Panc1 (cell line): ENCODE data around the gene PLCB4. TPM values are rescaled to one million over a fixed set of nuclear protein-coding genes. Genes with fewer than 3 reads are reported as not detected.

Experiments used
- ATAC-seq: fragments of 200-7000 bp; cut with Tn5 transposase; 2 replicates; pipeline ENCODE4 v1.9.1; 2020; ENCODE audit warnings: mild to moderate bottlenecking, moderate library complexity
- BruUV-seq: library from RNA; stranded (reverse); fragments of 400-500 nt; replicated peaks from 2 replicates; lab custom pipeline; 2021; lab: Mats Ljungman, UMichigan
- CTCF ChIA-PET: fragments of 300-600 bp; sonication (Branson Sonifier 250); formaldehyde crosslinking; loops from one replicate; lab custom pipeline; 2022; ENCODE audit warnings: antibody characterized with exemption; lab: Charles Lee
- POLR2A ChIA-PET: fragments of 300-600 bp; sonication (Branson Sonifier 250); formaldehyde crosslinking; loops from one replicate; lab custom pipeline; 2022; ENCODE audit warnings: antibody characterized with exemption; lab: Charles Lee
- DNase-seq: peaks from one replicate; pipeline ENCODE4 v3.0.0-alpha.2; 2010; ENCODE audit warnings: low read depth, low spot score
- H3K27ac ChIP-seq: 2 replicates; pipeline ENCODE4 v1.5.1; 2011; ENCODE audit warnings: mild to moderate bottlenecking, low read length, inconsistent platforms
- H3K27me3 ChIP-seq: fragments of 200-500 bp; sonication (Bioruptor generic); 2 replicates; pipeline ENCODE4 v1.6.0; 2014; ENCODE audit warnings: low read length, inconsistent platforms; ENCODE audit not compliant: control insufficient read depth, insufficient read depth
- H3K36me3 ChIP-seq: fragments of 200-500 bp; sonication (Bioruptor generic); 2 replicates; pipeline ENCODE4 v1.5.1; 2014; ENCODE audit warnings: inconsistent platforms, mild to moderate bottlenecking, low read length, moderate library complexity; ENCODE audit not compliant: control insufficient read depth, insufficient read depth
- H3K4me1 ChIP-seq: 2 replicates; pipeline ENCODE4 v1.5.1; 2011; ENCODE audit warnings: inconsistent platforms, mild to moderate bottlenecking, low read length, moderate library complexity; ENCODE audit not compliant: control insufficient read depth, insufficient read depth
- H3K4me3 ChIP-seq, 2 experiments: 2 replicates each; pipeline ENCODE4 v1.5.1; 2011 to 2012; ENCODE audit warnings: low read depth in 2 of 2, low read length in 2 of 2, mild to moderate bottlenecking in 2 of 2, inconsistent platforms in 1 of 2, moderate library complexity in 1 of 2
- H3K9me3 ChIP-seq: fragments of 200-500 bp; sonication (Bioruptor generic); 2 replicates; pipeline ENCODE4 v1.5.1; 2014; ENCODE audit warnings: low read depth, mild to moderate bottlenecking, inconsistent platforms, low read length, moderate library complexity; ENCODE audit not compliant: control insufficient read depth, insufficient read depth
- POLR2AphosphoS5 ChIP-seq: IDR thresholded peaks from 2 replicates; pipeline ENCODE4 v1.6.1; 2012; ENCODE audit warnings: mild to moderate bottlenecking, low read depth, low read length, moderate library complexity
- SIN3A ChIP-seq: IDR thresholded peaks from 2 replicates; pipeline ENCODE4 v1.6.1; 2012; ENCODE audit warnings: low read depth, mild to moderate bottlenecking, low read length, moderate library complexity, borderline replicate concordance; ENCODE audit not compliant: insufficient read depth
- TCF7L2 ChIP-seq: IDR thresholded peaks from 2 replicates; pipeline ENCODE4 v1.6.1; 2011; ENCODE audit warnings: mild to moderate bottlenecking, low read depth, low read length, inconsistent platforms
- in situ Hi-C: cut with HindIII; loops from 2 replicates; pipeline ENCODE4 v1.10.0; 2016; ENCODE audit warnings: low sequenced_read_pairs, low pct_unique_long_range_greater_than_20kb
- intact Hi-C: fragments of 100-400 bp; cut with micrococcal nuclease; formaldehyde crosslinking; loops from one replicate; pipeline ENCODE4 v1.10.0; 2022; ENCODE audit not compliant: unreplicated experiment
- total RNA-seq: library from RNA; stranded (reverse); gene quantifications from one replicate; pipeline ENCODE4 v1.2.1, GENCODE V29; 2021; ENCODE audit not compliant: unreplicated experiment
- TF ChIP-seq, protein P1 (sequence below): fragments of 450-650 bp; IDR thresholded peaks from 2 replicates; pipeline ENCODE4 v1.5.1; 2017; ENCODE audit warnings: mild to moderate bottlenecking
- TF ChIP-seq, protein P2 (sequence below), 2 experiments: IDR thresholded peaks; 2 replicates each; pipeline ENCODE4 v1.6.1; 2011 to 2012; ENCODE audit warnings: low read depth in 2 of 2, control low read depth in 1 of 2, low read length in 1 of 2, mild to moderate bottlenecking in 1 of 2, moderate library complexity in 1 of 2; ENCODE audit not compliant: insufficient read depth in 1 of 2

The PLCB4 gene
- total RNA-seq, 1 experiment from 2014 or later = 1.5 TPM

DNA sequence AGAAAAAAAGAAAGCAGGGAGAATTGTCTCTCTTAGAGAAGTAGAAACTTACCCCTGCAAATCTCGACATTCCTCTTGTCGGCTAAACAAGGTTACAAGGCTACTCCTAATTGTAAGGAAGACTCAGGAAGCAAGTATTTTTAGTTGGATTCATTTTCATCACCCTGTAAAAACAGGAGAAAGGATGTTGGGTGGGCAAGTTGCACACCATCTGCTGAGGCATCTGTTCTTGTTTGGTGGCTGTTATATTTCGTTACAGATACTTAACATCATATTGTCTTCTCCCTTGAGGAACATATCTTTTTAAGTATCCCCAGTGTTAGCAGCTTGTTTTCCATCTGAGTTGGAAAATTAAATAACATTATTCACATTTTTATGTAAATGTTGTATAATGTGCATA, 187.5 kb downstream of the PLCB4 start:
- intact Hi-C loops (no loop called here), in situ Hi-C loops (no loop called here)
- Histone ChIP-seq H3K27ac (no peak overlapping the region), H3K9me3 (no peaks in the 10 kb centered on the region), H3K4me1 (no peaks in the 10 kb centered on the region), H3K27me3 (no peaks in the 10 kb centered on the region), H3K36me3 (no peaks in the 10 kb centered on the region), H3K4me3 (no peak overlapping the region)
- DNase-seq (no peak), ATAC-seq (no peak)
- ChIA-PET CTCF (no interaction called here), POLR2A (no interaction called here)
- TF ChIP-seq, protein P1, sequence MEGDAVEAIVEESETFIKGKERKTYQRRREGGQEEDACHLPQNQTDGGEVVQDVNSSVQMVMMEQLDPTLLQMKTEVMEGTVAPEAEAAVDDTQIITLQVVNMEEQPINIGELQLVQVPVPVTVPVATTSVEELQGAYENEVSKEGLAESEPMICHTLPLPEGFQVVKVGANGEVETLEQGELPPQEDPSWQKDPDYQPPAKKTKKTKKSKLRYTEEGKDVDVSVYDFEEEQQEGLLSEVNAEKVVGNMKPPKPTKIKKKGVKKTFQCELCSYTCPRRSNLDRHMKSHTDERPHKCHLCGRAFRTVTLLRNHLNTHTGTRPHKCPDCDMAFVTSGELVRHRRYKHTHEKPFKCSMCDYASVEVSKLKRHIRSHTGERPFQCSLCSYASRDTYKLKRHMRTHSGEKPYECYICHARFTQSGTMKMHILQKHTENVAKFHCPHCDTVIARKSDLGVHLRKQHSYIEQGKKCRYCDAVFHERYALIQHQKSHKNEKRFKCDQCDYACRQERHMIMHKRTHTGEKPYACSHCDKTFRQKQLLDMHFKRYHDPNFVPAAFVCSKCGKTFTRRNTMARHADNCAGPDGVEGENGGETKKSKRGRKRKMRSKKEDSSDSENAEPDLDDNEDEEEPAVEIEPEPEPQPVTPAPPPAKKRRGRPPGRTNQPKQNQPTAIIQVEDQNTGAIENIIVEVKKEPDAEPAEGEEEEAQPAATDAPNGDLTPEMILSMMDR = no peak
- TF ChIP-seq, protein P2, sequence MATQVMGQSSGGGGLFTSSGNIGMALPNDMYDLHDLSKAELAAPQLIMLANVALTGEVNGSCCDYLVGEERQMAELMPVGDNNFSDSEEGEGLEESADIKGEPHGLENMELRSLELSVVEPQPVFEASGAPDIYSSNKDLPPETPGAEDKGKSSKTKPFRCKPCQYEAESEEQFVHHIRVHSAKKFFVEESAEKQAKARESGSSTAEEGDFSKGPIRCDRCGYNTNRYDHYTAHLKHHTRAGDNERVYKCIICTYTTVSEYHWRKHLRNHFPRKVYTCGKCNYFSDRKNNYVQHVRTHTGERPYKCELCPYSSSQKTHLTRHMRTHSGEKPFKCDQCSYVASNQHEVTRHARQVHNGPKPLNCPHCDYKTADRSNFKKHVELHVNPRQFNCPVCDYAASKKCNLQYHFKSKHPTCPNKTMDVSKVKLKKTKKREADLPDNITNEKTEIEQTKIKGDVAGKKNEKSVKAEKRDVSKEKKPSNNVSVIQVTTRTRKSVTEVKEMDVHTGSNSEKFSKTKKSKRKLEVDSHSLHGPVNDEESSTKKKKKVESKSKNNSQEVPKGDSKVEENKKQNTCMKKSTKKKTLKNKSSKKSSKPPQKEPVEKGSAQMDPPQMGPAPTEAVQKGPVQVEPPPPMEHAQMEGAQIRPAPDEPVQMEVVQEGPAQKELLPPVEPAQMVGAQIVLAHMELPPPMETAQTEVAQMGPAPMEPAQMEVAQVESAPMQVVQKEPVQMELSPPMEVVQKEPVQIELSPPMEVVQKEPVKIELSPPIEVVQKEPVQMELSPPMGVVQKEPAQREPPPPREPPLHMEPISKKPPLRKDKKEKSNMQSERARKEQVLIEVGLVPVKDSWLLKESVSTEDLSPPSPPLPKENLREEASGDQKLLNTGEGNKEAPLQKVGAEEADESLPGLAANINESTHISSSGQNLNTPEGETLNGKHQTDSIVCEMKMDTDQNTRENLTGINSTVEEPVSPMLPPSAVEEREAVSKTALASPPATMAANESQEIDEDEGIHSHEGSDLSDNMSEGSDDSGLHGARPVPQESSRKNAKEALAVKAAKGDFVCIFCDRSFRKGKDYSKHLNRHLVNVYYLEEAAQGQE (IDR thresholded peaks at IDR 0.05; ENCODE audit: insufficient read depth in 1 of 2, low read depth in 2 of 2, low read length in 1 of 2) = no peak
- TF ChIP-seq SIN3A (no peak), TCF7L2 (no peak), POLR2AphosphoS5 (no peak)
- BruUV-seq = no TSS peak

DNA sequence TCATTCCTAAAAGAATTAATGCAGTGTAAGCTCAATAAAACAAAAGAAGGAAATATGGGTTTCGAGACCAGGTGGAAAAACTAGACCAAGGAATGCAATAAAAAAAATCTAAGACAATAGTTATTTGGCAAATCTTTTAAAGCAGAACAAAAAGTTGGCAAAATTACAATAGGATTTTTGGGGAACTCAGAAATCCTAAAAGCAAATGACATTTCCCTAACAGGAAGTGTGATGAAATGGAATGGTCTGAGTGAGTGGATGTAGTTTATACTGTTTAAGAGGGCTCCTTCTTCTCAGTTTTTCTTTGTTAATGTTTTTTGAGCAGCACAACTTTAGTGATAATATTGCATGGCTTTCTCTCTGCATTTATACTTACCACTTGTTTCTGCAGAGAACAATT, 190.0 kb downstream of the PLCB4 start:
- in situ Hi-C loops = no loop called here
- no TSS peak for BruUV-seq
- H3K27me3 ChIP-seq = no peaks in the 10 kb centered on the region
- H3K4me1 ChIP-seq = no peaks in the 10 kb centered on the region
- no peak for DNase-seq
- no peaks in the 10 kb centered on the region for H3K36me3 ChIP-seq
- no peak for ATAC-seq
- H3K9me3 ChIP-seq = no peaks in the 10 kb centered on the region
- CTCF ChIA-PET = no interaction called here
- TF ChIP-seq, protein P1 = no peak
- POLR2A ChIA-PET = no interaction called here
- no peak overlapping the region for H3K27ac ChIP-seq
- H3K4me3 ChIP-seq = no peak overlapping the region
- intact Hi-C loops = no loop called here

DNA sequence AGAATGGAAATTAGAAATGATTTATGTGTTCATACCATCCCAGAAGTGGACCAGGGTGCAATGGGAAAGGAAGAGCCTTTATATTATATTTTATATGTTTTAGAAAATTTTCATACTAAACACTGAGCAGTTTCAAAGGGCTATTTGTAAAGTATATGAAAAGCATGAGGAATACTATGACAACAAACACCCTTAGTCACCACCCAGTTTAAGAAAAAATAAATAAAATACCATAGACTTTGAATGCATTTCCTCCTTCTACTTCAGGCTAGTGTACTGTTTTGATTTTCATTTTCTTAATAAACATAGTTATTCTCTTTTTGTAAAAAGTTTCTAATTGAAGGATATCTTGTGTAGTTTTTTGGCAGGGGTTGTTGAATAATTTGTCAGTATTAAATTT, 191.1 kb downstream of the PLCB4 start:
- TF ChIP-seq, protein P2 (IDR thresholded peaks at IDR 0.05; ENCODE audit: insufficient read depth in 1 of 2, low read depth in 2 of 2, low read length in 1 of 2) = no peak
- TF ChIP-seq POLR2AphosphoS5 = no peak
- no peak for TF ChIP-seq TCF7L2
- TF ChIP-seq, protein P1 = no peak
- TF ChIP-seq SIN3A = no peak
- H3K4me1 ChIP-seq = no peaks in the 10 kb centered on the region
- intact Hi-C loops = no loop called here
- H3K4me3 ChIP-seq = no peak overlapping the region
- no peaks in the 10 kb centered on the region for H3K36me3 ChIP-seq
- ATAC-seq (no peak), DNase-seq (no peak)
- no peak overlapping the region for H3K27ac ChIP-seq
- in situ Hi-C loops = no loop called here
- ChIA-PET POLR2A (no interaction called here), CTCF (no interaction called here)
- BruUV-seq = no TSS peak
- H3K9me3 ChIP-seq = no peaks in the 10 kb centered on the region
- no peaks in the 10 kb centered on the region for H3K27me3 ChIP-seq
